Common myeloid progenitor, CD34-positive (primary cell): ENCODE results near the gene MGAT2.

Source experiments
- CTCF ChIA-PET: fragments of 350-600 bp; sonication (Branson Sonifier 250); formaldehyde crosslinking; loops from one replicate; lab custom pipeline; 2021; ENCODE audit warnings: antibody characterized with exemption; lab: Charles Lee
- POLR2A ChIA-PET: fragments of 350-600 bp; sonication (Branson Sonifier 250); formaldehyde crosslinking; loops from one replicate; lab custom pipeline; 2021; ENCODE audit warnings: antibody characterized with exemption; lab: Charles Lee
- DNase-seq, 3 donors: peaks; one replicate each; pipeline versions ENCODE4 v3.0.0 to v3.0.0-alpha.2; 2013
- H3K27ac ChIP-seq, 2 experiments: 1 replicate in 1 of 2; 2 replicates in 1 of 2; pipeline ENCODE4 v1.7.0; 2013; ENCODE audit warnings: inconsistent platforms in 2 of 2, low read length in 2 of 2, mild to moderate bottlenecking in 2 of 2, low read depth in 1 of 2, moderate library complexity in 1 of 2; ENCODE audit not compliant: severe bottlenecking in 2 of 2, insufficient read depth in 1 of 2, poor library complexity in 1 of 2
- H3K27me3 ChIP-seq, 5 experiments: replicated peaks in 2 of 5; 1 replicate in 3 of 5; 2 replicates in 2 of 5; pipeline versions ENCODE4 v1.6.1 to v1.7.0; 2013; ENCODE audit warnings: low read length in 4 of 5, mild to moderate bottlenecking in 2 of 5, moderate library complexity in 2 of 5, inconsistent platforms in 1 of 5; ENCODE audit not compliant: insufficient read depth in 5 of 5, control insufficient read depth in 4 of 5
- H3K36me3 ChIP-seq, 4 experiments: 1 replicate in 2 of 4; 2 replicates in 2 of 4; pipeline versions ENCODE4 v1.6.1 to v1.7.0; 2013; ENCODE audit warnings: low read length in 3 of 4, control low read depth in 1 of 4, mild to moderate bottlenecking in 1 of 4; ENCODE audit not compliant: control insufficient read depth in 4 of 4, insufficient read depth in 4 of 4
- H3K4me1 ChIP-seq, 4 experiments: 1 replicate in 3 of 4; 2 replicates in 1 of 4; pipeline versions ENCODE4 v1.6.1 to v1.7.1; 2013; ENCODE audit warnings: low read length in 3 of 4, mild to moderate bottlenecking in 3 of 4, control low read depth in 1 of 4, inconsistent platforms in 1 of 4, moderate library complexity in 1 of 4; ENCODE audit not compliant: control insufficient read depth in 4 of 4, insufficient read depth in 4 of 4; ENCODE audit errors: control extremely low read depth in 1 of 4
- H3K4me3 ChIP-seq, 7 experiments: 1 replicate in 4 of 7; 2 replicates in 3 of 7; pipeline versions ENCODE4 v1.5.1 to v1.7.0; 2013; ENCODE audit warnings: mild to moderate bottlenecking in 7 of 7, low read length in 6 of 7, moderate library complexity in 6 of 7, inconsistent platforms in 2 of 7, low read depth in 2 of 7, control low read depth in 1 of 7; ENCODE audit not compliant: insufficient read depth in 4 of 7, control insufficient read depth in 1 of 7; ENCODE audit errors: extremely low read depth in 1 of 7
- H3K9me3 ChIP-seq, 5 experiments: 1 replicate in 4 of 5; 2 replicates in 1 of 5; pipeline versions ENCODE4 v1.6.1 to v1.7.1; 2013; ENCODE audit warnings: low read length in 4 of 5, mild to moderate bottlenecking in 2 of 5, inconsistent platforms in 1 of 5, low read depth in 1 of 5, moderate library complexity in 1 of 5; ENCODE audit not compliant: control insufficient read depth in 4 of 5, insufficient read depth in 2 of 5; ENCODE audit errors: control extremely low read depth in 1 of 5
- WGBS: methylation state at CpG from one replicate; pipeline ENCODE4 v1.1.5; 2013; ENCODE audit not compliant: insufficient coverage; 5-methylcytosine and 5-hydroxymethylcytosine counted together

MGAT2 gene

GRCh38 chr14:49621114-49621881 lies 699 bp downstream of the MGAT2 start:
- H3K36me3 ChIP-seq: peaks cover 2 to 42% (median 15%) of the 10 kb centered on the region in 4 experiments
- no peaks in the 10 kb centered on the region for H3K9me3 ChIP-seq
- CTCF ChIA-PET: interaction anchor here (0.9 to 4.5 kb wide), 10 partner anchors 9 to 159 kb away, joined by 3 to 28 read pairs (median 6); partner anchors contain the start of genes DNAAF2 and RPS29
- peak; percentile 83 to 89 (median 86) for DNase-seq
- H3K4me3 ChIP-seq: peak overlapping the region; percentile 75 to 99 (median 95)
- no peaks in the 10 kb centered on the region for H3K27me3 ChIP-seq
- 6% methylated on average over 65 of the region's 65 CpGs for WGBS
- H3K27ac ChIP-seq: peak overlapping the region; percentile 96 to 99
- POLR2A ChIA-PET: interaction anchor here (0.9 to 3.1 kb wide), 8 partner anchors 11 to 146 kb away, joined by 3 to 46 read pairs (median 10); partner anchors contain the start of genes KLHDC2, LRR1 and RPS29
- peaks cover 17 to 48% (median 35%) of the 10 kb centered on the region in 4 experiments for H3K4me1 ChIP-seq

GRCh38 chr14:49622022-49622607 lies 1.5 kb downstream of the MGAT2 start:
- DNase-seq: no peak
- CTCF ChIA-PET: interaction anchor here (0.9 to 4.5 kb wide), 5 partner anchors 8 to 36 kb away, joined by 3 to 28 read pairs (median 20); partner anchors contain the start of genes DNAAF2 and RPS29
- Histone ChIP-seq H3K36me3 (peaks cover 2 to 41% (median 14%) of the 10 kb centered on the region in 4 experiments), H3K4me3 (peak overlapping the region in 6 of 7 experiments; percentile 90 to 99 (median 97)), H3K27me3 (no peaks in the 10 kb centered on the region), H3K27ac (peak overlapping the region in 1 of 2 experiments; percentile 99), H3K4me1 (peaks cover 17 to 48% (median 35%) of the 10 kb centered on the region in 4 experiments), H3K9me3 (no peaks in the 10 kb centered on the region)
- POLR2A ChIA-PET: interaction anchor here (2.5 to 3.1 kb wide), 4 partner anchors 11 to 36 kb away, joined by 7 to 46 read pairs (median 20); partner anchors contain the start of genes LRR1 and RPS29
- WGBS: 90% methylated on average over 3 of the region's 3 CpGs

- Histone ChIP-seq H3K27ac (peak overlapping the region in 1 of 2 experiments; percentile 99), H3K4me3 (peak overlapping the region in 3 of 7 experiments; percentile 28 to 93 (median 90)), H3K36me3 (peaks cover 0 to 28% (median 8%) of the 10 kb centered on the region in 4 experiments), H3K4me1 (peaks cover 17 to 43% (median 33%) of the 10 kb centered on the region in 4 experiments), H3K9me3 (no peaks in the 10 kb centered on the region), H3K27me3 (no peaks in the 10 kb centered on the region)
- 100% methylated on average over 1 of the region's 3 CpGs for WGBS
- POLR2A ChIA-PET: no interaction called here
- DNase-seq: no peak
- CTCF ChIA-PET: interaction anchor here (2.0 to 4.5 kb wide), 2 partner anchors 11 to 37 kb away, joined by 10 to 28 read pairs; partner anchors contain the start of genes DNAAF2 and RPS29
These were observed 2.8 kb downstream of the MGAT2 start for GRCh38 chr14:49623387-49623786.

GRCh38 chr14:49623941-49624839 lies 3.6 kb downstream of the MGAT2 start:
- 93% methylated on average over 2 of the region's 6 CpGs for WGBS
- H3K27me3 ChIP-seq: no peaks in the 10 kb centered on the region
- POLR2A ChIA-PET: interaction anchor here (0.5 to 0.9 kb wide), 2 partner anchors 9 to 31 kb away, joined by 4 read pairs; no protein-coding TSS in a partner anchor
- H3K9me3 ChIP-seq: no peaks in the 10 kb centered on the region
- H3K4me1 ChIP-seq: peaks cover 17 to 39% (median 28%) of the 10 kb centered on the region in 4 experiments
- CTCF ChIA-PET: interaction anchor here (0.6 to 4.5 kb wide), 6 partner anchors 10 to 162 kb away, joined by 3 to 28 read pairs (median 4); partner anchors contain the start of genes DNAAF2 and RPS29
- peak overlapping the region in 2 of 7 experiments; percentile 28 to 35 for H3K4me3 ChIP-seq
- DNase-seq: no peak
- H3K27ac ChIP-seq: no peak overlapping the region
- peaks cover 0 to 21% (median 6%) of the 10 kb centered on the region in 4 experiments for H3K36me3 ChIP-seq

- H3K27me3 ChIP-seq: no peaks in the 10 kb centered on the region
- ChIA-PET CTCF (interaction anchor here (0.5 to 2.7 kb wide), 18 partner anchors 8 to 471 kb away, joined by 3 to 20 read pairs (median 5); partner anchors contain the start of genes KLHDC2, LRR1, MGAT2 and NEMF), POLR2A (interaction anchor here (0.6 to 4.6 kb wide), 11 partner anchors 9 to 219 kb away, joined by 3 to 46 read pairs (median 5); partner anchors contain the start of genes KLHDC2, LRR1, MGAT2 and NEMF)
- H3K4me3 ChIP-seq: peak overlapping the region; percentile 53 to 98 (median 95)
- DNase-seq: peak; percentile 96 to 98 (median 98)
- peaks cover 4 to 21% (median 11%) of the 10 kb centered on the region in 4 experiments for H3K36me3 ChIP-seq
- H3K9me3 ChIP-seq: no peaks in the 10 kb centered on the region
- peak overlapping the region; percentile 90 to 96 for H3K27ac ChIP-seq
- H3K4me1 ChIP-seq: peaks cover 8 to 29% (median 24%) of the 10 kb centered on the region in 4 experiments
- WGBS: 0% methylated on average over 64 of the region's 101 CpGs
These were observed 13.3 kb downstream of the MGAT2 start for GRCh38 chr14:49633640-49634546.
